IPS-15b (cell line): Measurements from ENCODE around the gene CCDC186.

Source experiments
- H3K27me3 ChIP-seq: one replicate; pipeline ENCODE4 v1.6.1; 2013; ENCODE audit warnings: low read length; ENCODE audit not compliant: control insufficient read depth, insufficient read depth
- H3K36me3 ChIP-seq: one replicate; pipeline ENCODE4 v1.6.1; 2013; ENCODE audit warnings: low read length; ENCODE audit not compliant: control insufficient read depth, insufficient read depth
- H3K4me1 ChIP-seq: one replicate; pipeline ENCODE4 v1.6.1; 2013; ENCODE audit warnings: mild to moderate bottlenecking, low read length; ENCODE audit not compliant: control insufficient read depth, insufficient read depth
- H3K4me3 ChIP-seq: one replicate; pipeline ENCODE4 v1.5.1; 2013; ENCODE audit warnings: low read depth, low read length
- H3K9ac ChIP-seq: one replicate; pipeline ENCODE4 v1.6.1; 2013; ENCODE audit warnings: low read depth, mild to moderate bottlenecking, low read length
- H3K9me3 ChIP-seq: one replicate; pipeline ENCODE4 v1.6.1; 2013; ENCODE audit warnings: mild to moderate bottlenecking, low read length; ENCODE audit not compliant: control insufficient read depth, insufficient read depth

Gene CCDC186

DNA sequence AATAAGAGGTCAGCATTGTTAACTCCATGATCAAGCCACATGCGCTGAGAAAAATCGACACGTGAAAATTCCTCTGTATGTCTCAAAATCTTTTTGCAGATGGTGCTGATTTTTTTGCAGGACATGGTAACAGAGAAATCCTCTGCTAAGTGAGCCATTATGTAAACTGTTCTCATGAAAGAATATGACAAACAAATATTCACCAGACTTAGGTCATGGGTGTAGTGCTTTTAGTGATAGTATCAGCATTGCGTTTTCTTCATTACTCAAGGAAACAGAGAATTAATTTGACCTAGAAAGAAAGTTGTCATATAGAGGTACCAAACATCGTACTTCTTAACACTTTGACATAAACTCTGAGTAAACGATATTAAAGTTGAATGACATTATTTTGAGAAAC is 95.7 kb downstream of the CCDC186 start:
- Histone ChIP-seq H3K9ac (no peak overlapping the region), H3K36me3 (no peaks in the 10 kb centered on the region), H3K4me3 (no peak overlapping the region), H3K4me1 (no peaks in the 10 kb centered on the region), H3K27me3 (no peaks in the 10 kb centered on the region), H3K9me3 (no peaks in the 10 kb centered on the region)

DNA sequence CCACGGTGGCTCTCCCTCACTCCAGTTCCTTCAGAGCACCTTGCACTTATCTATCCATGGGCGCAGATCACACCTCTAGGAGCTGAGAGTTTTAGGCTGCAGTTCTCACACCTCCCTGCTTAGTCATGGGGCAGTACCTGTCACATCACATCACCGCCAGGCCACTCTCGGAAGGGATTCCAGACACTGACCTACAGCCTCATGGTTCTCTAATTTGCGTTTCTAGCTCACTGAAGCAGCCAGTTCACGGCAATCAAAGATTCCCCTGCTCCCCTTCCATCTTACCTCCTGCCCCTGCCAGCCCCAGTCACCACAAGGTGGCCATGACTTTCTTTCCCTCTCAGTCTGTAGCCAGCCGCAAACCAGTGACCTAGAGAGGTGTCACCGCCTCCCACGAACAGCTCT is 96.2 kb downstream of the CCDC186 start:
- H3K9me3 ChIP-seq, result no peaks in the 10 kb centered on the region
- no peak overlapping the region for H3K4me3 ChIP-seq
- H3K4me1 ChIP-seq, result no peaks in the 10 kb centered on the region
- no peak overlapping the region for H3K9ac ChIP-seq
- H3K27me3 ChIP-seq, result no peaks in the 10 kb centered on the region
- no peaks in the 10 kb centered on the region for H3K36me3 ChIP-seq

DNA sequence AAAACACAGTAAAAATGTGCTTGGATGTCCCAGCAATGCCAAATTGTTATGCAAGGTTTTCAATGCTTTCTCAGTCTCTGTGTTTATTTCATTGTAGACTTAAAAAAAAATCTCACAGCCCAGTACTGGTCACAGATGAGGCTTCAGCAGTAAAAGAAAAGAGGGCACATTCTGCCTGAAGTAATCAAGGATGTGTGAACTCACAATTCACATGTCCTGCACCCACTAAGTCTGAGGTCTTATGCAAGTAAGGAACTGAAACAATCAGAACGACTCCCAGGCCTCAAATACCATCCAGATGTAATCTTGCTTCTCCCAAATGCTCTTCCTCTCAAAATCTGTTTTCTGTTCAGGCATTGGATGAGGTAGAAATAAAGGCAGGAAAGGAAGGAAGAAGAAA is 96.7 kb downstream of the CCDC186 start:
- H3K27me3 ChIP-seq, result no peaks in the 10 kb centered on the region
- H3K4me1 ChIP-seq, result no peaks in the 10 kb centered on the region
- no peak overlapping the region for H3K9ac ChIP-seq
- H3K9me3 ChIP-seq, result no peaks in the 10 kb centered on the region
- no peaks in the 10 kb centered on the region for H3K36me3 ChIP-seq
- no peak overlapping the region for H3K4me3 ChIP-seq

DNA sequence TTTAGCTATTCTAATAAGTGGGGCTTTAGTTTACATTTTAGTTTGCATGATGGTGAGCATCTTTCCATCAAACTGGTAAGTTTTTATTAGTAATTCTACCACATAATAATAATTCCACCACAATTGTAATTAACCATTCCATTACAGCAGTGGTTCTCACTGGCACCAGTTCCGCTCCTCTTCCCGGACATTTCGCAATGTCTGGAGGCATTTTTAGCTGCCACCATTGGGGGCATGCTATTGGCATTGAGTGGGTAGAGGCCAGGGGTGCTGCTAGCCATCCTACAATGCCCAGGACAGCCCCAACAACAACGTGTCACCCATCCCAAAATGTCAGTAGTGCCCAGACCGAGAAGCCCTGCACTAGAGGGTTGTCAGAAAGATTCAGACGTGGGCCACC is 98.9 kb downstream of the CCDC186 start:
- Histone ChIP-seq H3K4me3 (no peak overlapping the region), H3K9ac (no peak overlapping the region), H3K36me3 (no peaks in the 10 kb centered on the region)

DNA sequence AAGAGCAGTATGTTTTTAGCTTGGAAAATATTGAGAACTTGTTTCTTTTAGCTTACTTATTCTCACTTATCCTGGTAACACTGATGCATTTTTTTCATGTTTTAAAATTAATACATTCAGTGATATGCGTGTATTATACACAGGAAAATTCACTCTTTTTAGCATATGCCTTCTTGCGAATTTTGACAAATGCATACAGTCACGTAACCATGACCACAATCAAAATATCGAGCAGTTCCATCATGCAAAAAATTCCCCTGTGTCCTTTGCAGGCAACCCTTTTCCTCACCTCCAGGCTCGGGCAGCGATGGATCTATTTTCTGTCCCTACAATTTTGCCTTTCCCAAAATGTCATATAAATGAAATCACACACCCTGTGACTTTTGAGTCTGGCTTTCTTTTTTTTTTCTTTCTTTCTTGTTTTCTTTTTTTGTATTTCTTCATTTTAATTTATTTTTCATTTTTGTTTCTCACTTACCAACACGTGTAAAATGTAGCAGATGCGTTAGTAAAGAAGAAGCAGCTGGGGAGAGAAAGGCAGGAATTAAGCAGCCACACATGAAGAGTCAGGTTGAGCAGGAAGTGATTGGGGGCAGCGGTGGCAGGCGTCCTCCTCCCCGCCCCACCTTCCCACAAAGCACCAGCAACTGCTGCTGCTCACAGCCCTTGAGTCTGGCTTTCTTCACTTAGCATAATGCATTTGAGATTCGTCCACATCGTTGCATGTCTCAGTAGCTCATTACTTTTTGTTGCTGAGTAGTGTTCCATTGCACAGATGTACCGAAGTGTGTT is 100.4 kb downstream of the CCDC186 start:
- Histone ChIP-seq H3K27me3 (no peaks in the 10 kb centered on the region), H3K4me1 (no peaks in the 10 kb centered on the region), H3K9me3 (no peaks in the 10 kb centered on the region), H3K4me3 (no peak overlapping the region), H3K9ac (no peak overlapping the region), H3K36me3 (no peaks in the 10 kb centered on the region)

More for the DNA sequence above, 98.9 kb downstream of the CCDC186 start:
- Histone ChIP-seq H3K9me3 (no peaks in the 10 kb centered on the region), H3K4me1 (no peaks in the 10 kb centered on the region), H3K27me3 (no peaks in the 10 kb centered on the region)

DNA sequence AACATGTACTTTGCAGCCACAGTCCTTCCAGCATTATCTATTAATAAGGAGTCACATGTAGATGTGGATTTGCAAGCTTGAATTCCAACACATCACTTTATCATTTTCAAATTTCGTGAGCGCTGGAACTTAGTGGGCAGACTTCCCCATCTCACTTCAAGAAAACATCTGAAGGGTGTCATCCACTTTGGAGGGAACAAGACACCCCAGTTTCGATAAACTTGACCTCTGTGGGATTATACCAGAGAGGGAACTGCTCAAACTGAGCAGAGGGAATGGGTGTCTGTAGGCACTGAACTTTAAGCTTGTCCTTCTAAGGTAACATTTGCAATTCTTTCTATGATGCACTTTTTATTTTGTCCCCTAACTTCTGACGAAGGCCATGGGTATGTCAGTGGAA is 102.8 kb downstream of the CCDC186 start:
- Histone ChIP-seq H3K4me3 (no peak overlapping the region), H3K27me3 (no peaks in the 10 kb centered on the region), H3K36me3 (no peaks in the 10 kb centered on the region), H3K4me1 (no peaks in the 10 kb centered on the region), H3K9ac (no peak overlapping the region), H3K9me3 (no peaks in the 10 kb centered on the region)
